ENCODE results near the gene STON2.

Gene STON2

DNA sequence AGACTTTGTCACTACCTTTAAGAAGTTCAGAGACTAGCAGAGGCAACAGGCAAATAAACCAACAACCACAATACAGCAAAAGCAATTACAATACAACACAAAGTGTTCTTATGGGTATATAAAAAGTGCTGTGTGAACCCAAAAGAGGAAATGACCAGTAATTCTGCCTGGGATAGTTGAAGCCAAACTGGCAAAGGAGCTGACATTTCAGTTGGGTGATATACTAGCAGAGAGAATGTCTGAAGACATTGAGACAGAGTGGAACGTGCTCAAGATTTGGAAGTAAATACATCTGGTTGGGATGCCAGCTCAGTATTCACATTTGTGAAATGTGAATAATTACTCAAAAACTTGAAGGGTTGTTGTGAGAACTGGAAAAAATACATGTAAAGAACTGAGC lies 98.8 kb downstream of the STON2 start:
- no peak for FAIRE-seq

DNA sequence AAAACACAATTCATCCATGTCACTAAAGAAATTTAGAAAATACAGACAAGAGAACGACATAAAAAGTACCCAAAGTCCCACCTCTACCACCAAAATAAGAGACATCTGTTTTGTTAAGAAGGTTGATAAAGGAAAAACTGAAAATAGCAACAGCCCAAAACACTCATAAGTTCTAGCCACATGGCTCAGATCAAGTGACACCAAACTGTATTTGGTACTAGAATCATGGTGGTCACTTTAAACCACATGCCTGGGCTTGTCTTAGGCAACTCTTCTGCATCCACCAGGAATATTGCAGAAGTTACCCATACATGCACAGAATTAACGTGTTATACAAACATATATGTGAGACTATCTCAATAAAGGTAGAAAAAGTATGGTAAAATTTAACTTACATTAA lies 101.2 kb downstream of the STON2 start:
- no peak for FAIRE-seq

- no peak for FAIRE-seq
Measured at GRCh38 chr14:81298122-81298521, 102.0 kb downstream of the STON2 start.

DNA sequence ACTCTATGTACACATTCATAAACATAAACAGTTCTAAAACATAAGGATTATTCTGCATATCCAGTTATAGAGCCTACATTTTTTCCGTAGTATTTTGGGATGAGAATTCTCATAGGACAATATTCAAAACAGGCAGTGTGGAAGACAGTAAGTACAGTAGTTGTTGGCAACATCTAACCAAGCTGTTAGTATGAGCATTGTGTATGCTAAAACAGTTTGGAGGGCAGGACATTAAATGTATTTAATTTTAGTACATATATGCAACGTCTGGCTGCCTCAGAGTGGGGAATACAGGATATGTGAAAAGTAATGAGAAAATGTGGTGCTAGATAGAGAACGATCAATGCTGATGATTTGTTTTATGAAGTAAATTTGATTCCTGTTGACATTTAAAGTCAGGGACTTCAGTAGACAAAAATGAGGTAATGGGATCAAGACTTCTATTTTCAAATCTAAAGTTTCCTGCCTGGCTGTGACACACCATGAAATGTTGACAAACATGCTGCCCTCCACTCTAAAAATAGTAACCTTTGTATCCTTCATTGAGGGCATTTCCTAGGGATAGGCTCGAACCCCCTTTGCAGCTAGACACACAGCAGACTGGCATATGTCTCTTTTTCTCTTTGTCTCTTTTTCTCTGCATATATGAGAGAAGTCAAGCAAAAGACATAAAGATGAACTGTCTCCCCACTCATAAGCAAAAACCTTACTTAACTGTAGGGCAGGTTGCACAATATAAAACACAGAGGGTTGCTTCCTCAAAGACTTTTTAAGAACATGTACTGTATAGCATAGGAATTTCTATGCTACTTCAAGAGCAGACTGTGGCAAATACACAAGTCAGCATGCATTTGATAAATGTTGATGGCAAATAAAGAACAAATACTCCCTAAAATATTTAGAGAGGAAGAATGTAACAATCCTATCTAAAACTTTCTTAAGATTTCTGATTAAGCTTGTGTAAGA lies 103.9 kb downstream of the STON2 start:
- FAIRE-seq, result no peak

DNA sequence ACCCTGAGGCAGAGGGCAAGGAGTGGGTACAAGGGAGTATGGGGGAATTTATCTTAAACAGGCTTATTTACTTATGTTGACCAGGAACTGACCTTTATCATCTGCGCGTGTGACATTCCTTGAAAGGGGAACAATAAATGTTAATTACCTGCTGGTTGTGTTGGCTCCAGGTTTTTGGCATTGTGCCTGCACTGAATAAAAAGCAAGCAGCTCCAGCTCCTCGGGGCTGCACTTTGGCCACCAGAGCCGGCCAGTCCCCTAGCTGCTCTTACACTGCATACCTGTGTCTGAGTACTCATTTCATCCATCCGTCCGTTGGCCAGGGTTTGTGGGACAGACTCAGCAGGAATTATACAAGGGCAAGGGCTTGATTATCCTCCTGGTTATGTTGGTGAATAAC lies 110.6 kb downstream of the STON2 start:
- FAIRE-seq, result no peak

DNA sequence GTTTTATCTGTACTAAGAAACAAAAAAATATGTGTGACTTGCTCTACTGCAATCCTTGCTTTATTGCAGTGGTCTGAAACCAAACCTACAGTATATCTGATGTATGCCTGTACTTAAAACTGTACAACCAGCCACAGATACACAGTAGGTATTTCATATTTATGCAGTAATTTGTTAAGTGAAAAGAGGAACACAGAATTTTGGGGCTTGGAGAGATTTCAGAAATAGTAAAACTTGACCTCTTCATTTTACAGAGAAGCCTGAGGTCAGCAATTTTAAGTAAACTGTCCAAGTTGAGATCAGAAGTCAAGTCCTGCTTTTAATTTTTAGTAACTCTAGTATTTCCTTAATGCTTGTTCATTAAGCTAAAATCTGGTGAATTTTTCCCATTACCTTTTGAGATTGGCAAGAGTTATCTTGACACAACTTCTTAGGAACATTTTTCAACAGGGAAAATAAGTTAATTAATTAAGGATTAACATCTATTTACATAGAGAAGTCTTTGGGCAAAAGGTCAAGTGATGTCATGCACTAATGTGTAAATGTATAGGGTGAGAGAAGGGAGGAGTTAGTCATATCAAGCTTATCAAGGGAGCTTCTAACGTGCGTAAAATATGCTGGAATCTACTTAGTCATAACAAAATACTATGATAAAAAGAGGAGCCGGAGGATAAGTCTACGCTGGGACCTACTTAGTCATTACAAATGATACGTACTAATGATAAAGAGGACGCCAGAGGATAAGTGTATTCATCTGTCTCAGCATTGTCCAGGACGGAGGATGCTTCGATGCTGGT lies 113.4 kb downstream of the STON2 start:
- no peak for FAIRE-seq

- no peak for FAIRE-seq
Measured at GRCh38 chr14:81285245-81285644, 114.9 kb downstream of the STON2 start.

DNA sequence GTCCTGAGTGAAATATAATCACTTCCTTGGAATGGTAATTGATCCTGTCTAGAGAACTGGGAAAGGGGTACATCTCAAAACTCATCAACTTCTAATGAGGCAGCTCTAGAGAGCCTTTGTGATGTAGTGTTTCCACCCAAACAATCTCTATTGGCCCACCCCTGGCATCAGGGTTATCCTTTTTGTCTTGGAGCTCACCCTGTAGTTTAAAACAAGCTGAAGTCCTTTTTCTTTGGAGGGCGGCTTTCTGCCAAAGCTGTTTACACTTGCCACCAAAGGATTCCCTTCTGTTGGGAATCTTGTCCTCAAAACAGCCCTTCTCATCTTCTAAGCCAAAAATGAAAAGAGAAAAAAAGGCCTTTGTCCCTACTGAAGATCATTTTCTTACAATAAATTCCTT lies 118.8 kb downstream of the STON2 start:
- no peak for FAIRE-seq

DNA sequence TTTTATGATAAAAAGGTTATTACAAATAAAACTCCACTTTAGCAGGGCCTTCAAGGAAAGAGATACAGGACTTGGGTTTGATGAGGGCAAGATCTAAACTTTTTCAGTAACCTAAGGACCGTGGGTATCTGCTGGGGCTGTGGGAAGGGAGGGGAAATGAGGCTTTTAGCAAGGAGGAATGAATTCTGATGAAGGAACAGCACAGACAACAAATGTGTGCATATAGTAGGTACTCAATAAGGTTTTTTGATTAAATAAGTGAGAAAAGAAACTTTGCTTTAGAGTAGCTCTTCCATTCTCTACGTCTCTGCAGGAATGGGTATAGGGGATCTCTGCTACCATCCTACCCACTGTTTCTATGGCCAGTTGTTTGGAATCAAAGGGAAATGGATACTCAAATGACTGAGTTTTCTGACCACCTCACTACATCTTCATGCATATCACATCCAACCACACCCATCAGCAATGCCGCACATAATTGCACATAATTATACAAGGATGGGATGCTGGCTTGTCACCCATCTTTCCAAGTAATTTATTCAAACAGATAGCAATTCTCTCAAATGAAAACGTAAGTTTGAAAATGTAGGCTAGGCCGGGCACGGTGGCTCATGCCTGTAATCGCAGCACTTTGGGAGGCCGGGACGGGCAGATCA lies 119.9 kb downstream of the STON2 start:
- no peak for FAIRE-seq

GRCh38 chr14:81277096-81277495 lies 123.0 kb downstream of the STON2 start:
- no peak for FAIRE-seq

GRCh38 chr14:81276073-81277069 lies 123.8 kb downstream of the STON2 start:
- FAIRE-seq, result no peak

GRCh38 chr14:81275305-81276072 lies 124.6 kb downstream of the STON2 start:
- no peak for FAIRE-seq

DNA sequence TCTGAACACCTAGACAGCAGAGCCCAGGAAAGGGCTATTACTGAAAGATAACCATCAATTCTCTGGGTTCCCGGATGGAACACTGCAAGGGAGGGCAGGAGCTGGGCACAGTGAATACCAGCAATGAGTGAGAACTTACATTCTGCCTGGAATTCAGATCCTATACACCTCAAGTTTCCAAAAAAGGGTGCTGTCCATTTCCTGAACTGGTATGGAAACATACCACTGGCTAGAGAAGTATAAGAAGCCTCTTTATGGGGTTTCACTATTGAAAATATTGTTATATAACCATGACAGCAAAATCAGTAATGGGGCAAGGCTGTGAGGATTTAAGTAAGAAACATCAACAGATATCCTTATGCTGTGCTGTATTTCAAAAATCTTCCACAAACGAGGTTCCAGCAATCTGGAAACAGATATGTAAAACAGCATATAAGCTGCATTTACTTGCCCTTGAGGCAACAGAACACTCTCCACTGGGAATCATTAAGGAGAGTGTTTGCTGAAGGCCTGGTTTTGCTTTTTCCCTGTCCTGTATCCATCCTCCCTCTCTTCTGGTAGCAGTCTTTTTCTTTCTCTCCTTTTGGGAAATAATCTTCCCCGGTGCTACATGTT lies 126.1 kb downstream of the STON2 start:
- FAIRE-seq, result no peak

GRCh38 chr14:81273521-81273920 lies 126.6 kb downstream of the STON2 start:
- FAIRE-seq, result no peak

- FAIRE-seq, result no peak
Measured at GRCh38 chr14:81272317-81272716, 127.8 kb downstream of the STON2 start.

DNA sequence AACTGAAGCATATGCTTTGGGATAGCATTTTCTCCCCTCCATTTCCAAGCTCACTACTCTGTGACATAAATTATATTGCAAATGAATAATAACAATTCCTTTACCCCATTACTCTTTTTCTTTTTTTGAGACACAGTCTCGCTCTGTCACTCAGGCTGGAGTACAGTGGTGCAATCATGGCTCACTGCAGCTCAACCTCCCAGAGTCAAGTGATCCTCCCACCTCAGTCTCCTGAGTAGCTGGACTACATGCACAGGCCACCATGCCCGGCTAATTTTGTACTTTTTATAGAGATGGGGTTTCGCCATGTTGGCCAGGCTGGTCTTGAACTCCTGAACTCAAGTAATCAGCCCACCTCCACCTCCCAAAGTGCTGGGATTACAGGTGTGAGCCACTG lies 130.1 kb downstream of the STON2 start:
- FAIRE-seq, result no peak

DNA sequence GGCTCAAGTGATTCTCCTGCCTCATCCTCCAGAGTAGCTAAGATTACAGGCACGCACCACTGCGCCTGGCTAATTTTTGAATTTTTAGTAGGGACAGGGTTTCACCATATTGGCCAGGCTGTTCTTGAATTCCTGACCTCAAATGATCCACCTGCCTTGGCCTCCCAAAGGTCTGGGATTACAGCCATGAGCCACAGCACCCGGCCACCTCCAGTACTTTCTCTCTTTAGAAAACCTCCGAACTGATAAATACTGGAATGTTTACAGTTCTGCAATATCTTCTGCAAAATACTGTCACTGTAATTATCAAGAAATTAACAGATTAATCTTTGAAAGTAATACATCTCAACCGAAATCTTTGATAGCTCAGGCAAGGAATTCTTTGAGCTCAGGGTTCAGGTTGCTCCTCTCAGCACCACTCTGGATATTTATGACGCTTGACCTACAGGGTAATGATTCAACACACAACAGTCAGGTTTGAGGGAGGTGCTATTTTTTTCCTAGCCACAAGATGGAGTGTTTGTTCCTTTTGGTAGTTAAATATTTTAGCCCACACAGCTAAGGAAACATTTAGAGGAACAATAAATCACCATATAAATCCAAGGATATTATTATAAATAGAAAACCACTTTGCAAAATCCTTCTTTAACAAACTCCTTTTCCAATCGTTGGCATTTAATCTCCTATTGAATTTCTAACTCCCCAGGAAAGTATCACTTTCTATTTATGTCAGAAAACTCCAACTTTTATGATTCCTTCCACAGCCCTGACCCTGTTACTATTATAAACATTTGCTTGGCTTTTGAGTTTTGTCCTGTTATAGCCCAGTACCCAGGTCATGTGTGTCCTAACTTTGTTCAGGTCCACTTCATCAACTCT lies 130.8 kb downstream of the STON2 start:
- peak; percentile 41 for FAIRE-seq

GRCh38 chr14:81268016-81268416 lies 132.1 kb downstream of the STON2 start:
- FAIRE-seq, result no peak

- no peak for FAIRE-seq
Measured at GRCh38 chr14:81265636-81266169, 134.4 kb downstream of the STON2 start.

- FAIRE-seq, result no peak
Measured at GRCh38 chr14:81264671-81265070, 135.5 kb downstream of the STON2 start.

All from TTC549 (cell line).